HG02973 (cell line): ENCODE measurements around the gene IFITM1.
"Not testable (repeated sequence)": the region's sequence is repeated elsewhere in the genome, so short reads cannot be mapped to it uniquely, and the experiment has no call there.

Experiments used
- ATAC-seq: cut with Tn5 transposase; IDR thresholded peaks from one replicate; pipeline ENCODE4 v1.9.1; 2021; ENCODE audit warnings: moderate library complexity; ENCODE audit not compliant: unreplicated experiment

IFITM1 gene

DNA sequence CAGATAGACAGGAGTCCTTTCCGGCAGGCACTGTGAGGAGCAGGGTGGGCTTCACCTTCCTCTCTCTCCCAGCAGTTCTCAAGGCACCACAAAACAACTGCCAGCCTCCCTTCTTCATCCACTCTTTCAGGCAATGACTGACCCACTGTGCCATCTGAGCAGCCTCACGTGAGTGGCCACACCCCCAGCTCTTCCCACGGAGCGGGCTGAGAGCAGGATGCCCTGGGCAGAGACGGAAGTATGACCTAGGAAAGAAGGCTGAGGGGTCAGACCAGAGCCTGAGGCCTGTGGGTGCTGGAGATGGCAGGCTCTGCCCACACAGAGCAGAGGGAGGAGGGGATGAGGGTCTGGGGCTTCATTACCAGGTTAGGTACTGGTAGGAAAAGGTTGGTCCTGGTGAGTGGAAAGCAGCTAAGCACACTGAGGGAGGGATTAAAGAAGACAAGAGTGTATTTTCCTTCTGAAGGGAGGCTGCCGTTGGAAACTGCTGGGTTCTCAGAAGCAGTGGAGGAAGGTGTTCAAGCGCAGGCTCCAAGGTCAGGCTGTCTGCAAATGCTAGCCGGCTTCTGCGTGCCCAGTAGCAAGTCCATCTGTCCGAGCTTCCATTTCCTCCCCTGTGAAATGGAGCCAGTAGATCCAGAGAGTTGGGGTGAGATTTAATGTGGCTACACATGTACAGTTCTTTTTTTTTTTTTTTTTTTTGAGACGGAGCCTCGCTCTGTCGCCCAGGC, 31.0 kb upstream of the IFITM1 start:
- no peak for ATAC-seq

DNA sequence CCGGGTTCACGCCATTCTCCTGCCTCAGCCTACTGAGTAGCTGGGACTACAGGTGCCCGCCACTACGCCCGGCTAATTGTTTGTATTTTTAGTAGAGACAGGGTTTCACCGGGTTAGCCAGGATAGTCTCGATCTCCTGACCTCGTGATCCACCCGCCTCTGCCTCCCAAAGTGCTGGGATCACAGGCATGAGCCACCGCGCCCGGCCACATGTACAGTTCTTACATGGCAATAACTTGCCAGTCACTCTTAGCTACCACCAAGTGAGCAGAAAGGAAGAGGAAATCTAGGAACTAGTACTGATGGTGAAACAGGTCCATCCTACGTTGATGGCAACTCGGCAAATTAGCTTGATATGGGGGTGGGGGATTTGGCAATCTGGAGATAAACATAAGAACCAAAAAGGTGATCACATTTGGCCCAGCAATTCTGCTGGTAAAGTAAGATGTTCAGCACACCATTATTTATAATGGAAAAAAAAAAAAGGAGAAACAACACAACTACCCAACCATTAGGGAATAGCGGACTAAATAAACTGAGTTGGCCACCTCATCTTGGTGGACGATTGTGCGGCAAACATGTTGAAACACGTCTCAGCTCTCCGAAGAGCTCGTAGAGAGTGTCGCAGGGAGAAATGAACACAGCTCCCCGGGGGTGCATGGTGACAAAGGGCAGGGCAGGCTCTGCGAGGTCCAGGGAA, 30.3 kb upstream of the IFITM1 start:
- ATAC-seq, result no peak

DNA sequence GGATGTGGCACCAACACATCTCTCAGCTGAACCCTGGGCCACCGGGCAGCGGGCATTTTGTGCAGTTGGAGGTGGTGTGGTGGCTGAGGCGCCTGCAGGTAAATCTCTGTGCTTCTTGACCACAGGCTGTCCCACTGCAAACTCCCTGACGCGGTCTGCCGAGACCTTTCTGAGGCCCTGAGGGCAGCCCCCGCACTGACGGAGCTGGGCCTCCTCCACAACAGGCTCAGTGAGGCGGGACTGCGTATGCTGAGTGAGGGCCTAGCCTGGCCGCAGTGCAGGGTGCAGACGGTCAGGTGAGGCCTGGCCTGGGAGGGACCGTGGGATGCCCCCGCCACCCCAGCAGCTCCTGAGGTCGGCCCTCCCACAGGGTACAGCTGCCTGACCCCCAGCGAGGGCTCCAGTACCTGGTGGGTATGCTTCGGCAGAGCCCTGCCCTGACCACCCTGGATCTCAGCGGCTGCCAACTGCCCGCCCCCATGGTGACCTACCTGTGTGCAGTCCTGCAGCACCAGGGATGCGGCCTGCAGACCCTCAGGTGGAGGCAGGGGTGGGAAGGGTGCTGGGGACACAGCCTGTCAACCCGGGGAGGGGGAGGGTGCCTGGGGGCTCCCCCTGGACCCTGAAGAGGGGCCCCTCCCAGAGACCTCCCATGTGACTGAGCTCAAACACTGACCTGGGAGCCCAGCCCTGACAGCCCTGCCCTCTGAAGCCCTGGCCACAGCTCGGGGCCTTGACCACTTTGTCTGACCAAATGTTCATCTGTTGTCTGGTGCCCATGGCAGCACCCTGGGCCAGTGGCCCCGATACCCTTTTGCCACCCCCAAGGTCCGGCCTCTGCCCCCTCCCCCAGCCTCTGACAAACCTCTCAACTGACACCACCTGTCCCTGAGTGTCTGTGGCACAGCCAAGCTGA, 29.5 kb upstream of the IFITM1 start:
- no peak for ATAC-seq

DNA sequence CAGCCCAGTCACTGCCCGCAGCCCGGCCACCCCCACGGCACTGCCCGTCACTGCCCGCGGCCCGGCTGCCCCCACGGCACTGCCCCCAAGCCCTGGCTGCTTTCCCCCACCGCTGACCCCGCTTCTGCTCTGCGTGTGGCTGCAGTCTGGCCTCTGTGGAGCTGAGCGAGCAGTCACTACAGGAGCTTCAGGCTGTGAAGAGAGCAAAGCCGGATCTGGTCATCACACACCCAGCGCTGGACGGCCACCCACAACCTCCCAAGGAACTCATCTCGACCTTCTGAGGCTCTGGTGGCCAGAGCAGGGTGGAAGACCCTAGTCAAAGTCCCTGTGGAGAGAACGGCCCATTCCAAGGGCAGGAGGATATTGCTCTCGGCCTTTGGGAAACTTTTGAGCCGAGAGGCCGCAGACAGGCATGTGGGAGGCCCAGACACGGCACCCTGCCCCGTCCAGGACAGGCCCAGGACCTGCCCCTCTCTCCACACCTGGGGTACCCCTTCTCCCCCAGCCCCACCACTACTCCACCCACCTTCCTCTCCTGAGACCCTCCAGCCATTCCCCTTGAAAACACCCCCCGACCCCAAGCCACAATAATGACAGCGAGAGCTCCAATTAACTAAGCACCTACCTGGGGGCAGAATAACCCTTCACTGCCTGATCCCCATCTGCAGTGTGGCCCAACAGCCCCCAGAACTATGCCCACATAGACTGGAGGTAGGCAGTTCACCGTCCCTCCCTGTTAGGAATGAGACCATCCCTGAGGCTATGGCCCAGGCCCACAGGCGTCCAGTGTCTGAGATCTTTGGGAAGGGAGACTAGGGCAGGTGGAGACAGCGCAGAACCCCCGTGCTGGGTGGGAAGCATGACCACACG, 28.6 kb upstream of the IFITM1 start:
- ATAC-seq, result no peak

DNA sequence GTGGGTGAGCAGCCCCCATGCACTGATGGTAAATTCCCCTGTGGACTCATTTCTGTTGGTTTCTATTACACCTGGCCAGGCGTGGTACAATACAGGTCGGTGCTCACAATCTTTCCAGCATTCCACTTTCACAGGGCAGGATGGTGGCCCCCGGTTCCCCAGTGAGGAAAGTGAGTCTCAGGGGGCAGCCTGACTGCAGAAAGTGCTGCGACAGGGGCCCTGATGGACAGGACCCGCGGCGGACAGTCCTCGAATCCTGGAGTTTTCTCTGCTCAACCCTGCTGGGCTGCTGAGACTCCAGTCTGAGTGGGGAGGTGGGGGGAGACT, 28.0 kb upstream of the IFITM1 start:
- no peak for ATAC-seq

DNA sequence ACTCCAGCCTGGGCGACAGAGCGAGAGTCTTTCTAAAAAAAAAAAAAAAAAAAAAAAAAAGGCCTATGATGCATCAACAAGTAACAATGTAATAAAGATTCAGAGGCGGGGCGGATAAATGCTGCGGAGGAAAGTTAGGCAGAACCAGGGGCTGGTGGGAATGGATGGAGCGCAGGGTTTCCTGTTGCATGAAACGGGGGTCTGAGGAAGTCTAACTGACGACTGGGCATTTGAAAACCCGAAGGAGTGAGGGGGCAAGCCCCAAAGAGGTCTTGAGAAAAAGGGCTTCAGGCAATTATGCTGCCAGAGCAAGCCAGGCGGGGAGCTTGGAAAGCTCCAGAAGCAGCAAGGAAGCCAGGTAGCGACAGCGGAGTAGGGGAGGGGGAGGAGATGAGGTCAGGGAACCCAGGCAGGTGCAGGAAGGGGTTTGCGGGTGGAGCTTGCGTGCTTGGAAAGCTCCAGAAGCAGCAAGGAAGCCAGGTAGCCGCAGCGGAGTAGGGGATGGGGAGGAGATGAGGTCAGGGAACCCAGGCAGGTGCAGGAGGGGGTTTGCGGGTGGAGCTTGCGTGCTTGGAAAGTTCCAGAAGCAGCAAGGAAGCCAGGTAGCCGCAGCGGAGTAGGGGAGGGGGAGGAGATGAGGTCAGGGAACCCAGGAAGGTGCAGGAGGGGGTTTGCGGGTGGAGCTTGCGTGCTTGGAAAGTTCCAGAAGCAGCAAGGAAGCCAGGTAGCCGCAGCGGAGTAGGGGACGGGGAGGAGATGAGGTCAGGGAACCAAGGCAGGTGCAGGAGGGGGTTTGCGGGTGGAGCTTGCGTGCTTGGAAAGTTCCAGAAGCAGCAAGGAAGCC, 26.6 kb upstream of the IFITM1 start:
- not testable (repeated sequence) for ATAC-seq

DNA sequence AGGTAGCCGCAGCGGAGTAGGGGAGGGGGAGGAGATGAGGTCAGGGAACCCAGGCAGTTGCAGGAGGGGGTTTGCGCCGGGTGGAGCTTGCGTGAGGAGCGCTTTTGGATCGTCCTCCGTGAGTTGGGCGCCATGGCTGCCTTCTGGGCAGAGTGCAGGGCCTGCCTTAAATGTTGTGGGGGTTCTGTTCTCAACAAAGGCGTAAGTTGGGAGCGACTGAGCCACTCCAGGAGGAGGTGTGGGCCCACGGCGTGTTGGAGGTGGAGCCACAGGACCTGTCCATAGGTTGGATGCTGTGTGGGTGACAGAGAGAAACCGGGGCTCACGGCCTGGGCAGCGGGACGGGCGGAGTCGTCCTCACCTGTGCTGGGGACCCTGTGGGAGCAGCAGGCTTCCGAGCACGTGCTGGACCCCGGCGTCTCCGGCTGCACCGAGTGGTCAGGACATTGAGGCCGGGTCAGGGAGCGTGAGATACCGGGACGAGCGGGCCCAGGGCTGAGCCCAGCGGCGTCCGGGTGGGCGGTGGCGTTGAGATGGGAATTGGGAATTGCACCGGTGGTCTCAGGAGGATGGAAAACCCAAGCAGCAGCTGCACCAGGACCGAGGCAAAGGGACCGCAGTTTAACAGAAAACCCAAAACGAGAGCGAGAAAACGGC, 25.9 kb upstream of the IFITM1 start:
- no peak for ATAC-seq

DNA sequence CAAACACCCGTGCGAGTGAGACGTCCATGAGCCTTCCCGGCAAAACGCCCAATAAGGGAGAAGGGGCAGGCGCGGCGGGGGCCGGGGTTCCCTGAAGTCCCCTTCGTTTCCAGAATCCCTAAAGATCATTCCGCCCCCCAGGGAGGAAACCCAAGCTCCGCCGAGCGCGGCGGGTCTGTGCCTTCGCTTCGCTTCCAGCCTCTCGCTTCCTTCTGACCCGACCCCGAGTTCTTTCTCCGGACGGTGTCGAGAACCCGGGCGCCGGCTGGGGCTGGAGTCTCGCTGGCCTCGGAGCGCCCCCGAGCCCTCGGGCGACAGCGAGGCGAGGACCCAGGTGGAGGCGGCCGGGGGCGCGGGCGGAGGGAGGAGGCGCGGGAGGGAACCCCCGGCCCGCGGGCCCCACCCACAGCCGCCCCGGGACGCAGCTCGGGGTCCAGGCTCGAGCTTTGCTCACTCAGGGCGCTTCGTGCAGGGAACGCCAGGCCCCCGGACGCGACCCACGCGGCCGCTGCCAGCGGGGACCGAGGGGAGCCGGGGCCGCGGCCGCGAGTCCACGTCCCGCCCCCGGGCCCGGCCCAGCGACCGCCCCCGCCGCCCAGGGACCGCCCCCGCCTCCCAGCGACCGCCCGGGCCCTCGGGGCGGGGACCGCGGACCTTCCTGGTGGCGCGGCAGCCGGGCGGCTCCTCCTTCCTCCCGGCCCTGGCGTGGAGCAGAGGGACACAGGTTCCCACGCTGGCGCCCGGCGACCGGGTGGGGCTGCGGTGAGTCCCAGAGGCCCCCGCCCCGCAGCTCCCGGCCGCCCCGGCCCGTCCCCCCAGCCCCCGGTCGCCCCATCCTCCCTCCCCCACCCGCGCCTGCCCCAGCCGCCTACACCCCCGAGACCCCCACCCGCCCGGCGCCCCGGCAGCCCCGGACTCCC, 25.1 kb upstream of the IFITM1 start, which contains the start of gene PGGHG:
TSS of gene PGGHG (plus strand) at position 649 of the 920 bp plus-strand sequence. CDS start 691 bp downstream, outside the sequence.
- ATAC-seq, result no peak

DNA sequence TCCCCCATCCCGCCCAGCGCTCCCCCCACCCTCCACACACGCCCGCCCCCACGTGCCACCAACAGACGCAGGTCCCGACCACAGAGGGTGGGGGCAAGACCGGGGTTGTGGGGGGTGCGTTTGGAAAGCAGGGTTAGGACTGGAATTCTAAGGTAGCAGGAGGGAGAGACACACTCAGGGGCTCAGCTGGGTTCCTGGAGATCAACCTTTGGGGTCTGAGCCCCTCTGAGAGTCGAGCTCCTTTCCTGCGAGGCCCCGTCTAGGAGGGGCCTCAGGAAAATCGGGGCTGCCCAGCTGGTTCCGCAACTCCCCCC, 24.5 kb upstream of the IFITM1 start:
- ATAC-seq, result no peak

DNA sequence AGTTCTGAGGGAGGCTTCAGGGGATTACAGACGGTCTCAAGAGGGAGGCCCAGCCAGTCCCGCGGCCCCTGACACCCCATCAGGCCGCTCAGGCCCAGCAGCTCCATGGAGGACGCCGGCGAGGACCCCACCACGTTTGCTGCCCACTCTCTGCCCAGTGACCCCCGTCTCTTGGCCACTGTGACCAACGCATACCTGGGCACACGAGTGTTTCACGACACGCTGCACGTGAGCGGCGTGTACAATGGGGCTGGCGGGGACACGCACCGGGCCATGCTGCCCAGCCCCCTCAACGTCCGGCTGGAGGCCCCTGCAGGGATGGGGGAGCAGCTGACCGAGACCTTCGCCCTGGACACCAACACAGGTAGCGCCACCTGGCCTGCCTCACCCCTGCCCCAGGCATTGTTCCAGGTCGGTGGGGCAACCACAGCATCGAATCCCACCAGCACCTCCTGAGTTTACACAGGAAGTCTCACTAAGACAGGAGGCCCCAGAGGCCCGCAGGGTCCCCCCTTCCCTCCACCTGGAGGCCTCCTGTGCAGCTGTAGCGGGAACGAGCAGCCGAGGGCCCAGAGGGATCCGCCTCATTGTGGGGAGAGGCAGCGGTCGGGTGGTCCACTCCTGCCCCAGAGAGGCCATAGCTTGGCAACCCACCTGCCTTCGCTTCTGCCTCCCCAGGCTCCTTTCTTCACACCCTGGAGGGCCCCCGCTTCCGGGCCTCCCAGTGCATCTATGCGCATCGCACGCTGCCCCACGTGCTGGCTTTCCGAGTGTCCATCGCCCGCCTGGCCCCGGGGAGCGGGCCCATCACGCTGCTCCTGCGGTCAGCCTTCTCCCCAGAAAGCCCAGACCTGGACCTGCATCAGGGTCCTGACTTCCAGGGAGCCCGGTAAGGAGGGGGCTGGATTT, 23.9 kb upstream of the IFITM1 start:
- ATAC-seq, result no peak

DNA sequence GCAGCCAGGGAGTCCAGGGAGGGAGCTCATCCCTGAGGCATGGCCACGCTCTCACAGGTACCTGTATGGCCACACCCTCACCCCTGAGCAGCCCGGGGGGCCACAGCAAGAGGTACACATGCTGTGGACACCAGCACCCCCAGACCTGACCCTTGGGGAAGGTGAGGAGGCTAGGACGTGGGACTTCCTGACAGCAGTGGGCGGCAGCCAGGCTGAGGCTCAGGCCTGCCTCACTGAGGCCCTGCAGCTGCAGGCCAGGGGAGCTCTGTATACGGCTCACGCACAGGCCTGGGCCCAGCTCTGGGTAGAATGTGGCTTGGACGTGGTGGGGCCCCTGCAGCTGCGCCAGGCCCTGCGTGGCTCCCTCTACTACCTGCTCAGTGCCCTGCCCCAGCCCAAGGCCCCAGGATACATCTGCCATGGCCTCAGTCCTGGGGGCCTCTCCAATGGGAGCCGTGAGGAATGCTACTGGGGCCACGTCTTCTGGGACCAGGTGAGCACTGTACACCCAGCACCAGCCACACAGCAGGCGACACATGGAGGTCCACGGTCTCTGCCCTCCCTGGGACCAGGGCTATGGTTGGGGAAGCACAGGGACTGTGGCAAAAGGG, 23.1 kb upstream of the IFITM1 start:
- ATAC-seq, result no peak

DNA sequence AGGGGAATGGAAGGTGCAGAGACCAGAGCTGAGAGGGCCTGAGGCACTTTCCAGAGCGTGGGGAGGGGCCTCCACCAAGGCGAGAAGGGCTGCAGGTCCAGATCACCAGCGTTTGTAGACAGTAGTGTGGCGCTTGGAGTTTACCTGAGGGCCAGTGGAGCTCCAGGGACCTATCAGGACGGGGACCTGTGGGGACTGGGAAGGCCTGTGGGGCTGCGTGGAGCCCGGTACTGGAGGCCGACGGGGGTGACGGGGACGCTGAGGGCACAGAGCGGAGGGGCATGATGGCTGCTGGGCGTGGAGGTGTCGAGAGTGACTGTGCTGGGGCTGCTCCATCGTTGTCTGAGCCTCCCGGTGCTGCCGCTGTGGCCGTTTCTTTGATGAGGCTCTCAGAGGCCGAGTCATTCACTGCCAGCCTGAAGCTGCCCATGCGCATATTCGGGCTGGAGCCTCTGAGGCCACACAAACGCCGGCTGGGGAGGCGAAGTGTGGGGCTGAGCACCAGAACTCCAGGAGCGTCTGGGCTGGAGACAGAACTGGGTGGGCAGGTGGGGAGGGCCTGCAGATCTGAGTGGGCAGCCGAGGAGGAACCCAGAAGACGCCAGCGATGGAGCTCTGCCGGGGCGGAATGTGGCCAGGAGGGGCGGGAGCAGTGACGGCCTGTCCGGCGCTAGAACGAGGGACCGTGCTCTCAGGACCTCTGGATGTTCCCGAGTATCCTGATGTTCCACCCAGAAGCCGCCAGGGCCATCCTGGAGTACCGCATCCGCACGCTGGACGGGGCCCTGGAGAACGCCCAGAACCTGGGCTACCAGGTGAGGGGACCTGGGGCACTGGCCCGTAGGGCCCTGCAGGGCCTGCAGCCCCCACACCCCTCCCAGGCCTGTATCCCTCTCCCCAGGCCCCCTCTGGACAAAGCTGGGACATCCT, 22.3 kb upstream of the IFITM1 start:
- no peak for ATAC-seq

DNA sequence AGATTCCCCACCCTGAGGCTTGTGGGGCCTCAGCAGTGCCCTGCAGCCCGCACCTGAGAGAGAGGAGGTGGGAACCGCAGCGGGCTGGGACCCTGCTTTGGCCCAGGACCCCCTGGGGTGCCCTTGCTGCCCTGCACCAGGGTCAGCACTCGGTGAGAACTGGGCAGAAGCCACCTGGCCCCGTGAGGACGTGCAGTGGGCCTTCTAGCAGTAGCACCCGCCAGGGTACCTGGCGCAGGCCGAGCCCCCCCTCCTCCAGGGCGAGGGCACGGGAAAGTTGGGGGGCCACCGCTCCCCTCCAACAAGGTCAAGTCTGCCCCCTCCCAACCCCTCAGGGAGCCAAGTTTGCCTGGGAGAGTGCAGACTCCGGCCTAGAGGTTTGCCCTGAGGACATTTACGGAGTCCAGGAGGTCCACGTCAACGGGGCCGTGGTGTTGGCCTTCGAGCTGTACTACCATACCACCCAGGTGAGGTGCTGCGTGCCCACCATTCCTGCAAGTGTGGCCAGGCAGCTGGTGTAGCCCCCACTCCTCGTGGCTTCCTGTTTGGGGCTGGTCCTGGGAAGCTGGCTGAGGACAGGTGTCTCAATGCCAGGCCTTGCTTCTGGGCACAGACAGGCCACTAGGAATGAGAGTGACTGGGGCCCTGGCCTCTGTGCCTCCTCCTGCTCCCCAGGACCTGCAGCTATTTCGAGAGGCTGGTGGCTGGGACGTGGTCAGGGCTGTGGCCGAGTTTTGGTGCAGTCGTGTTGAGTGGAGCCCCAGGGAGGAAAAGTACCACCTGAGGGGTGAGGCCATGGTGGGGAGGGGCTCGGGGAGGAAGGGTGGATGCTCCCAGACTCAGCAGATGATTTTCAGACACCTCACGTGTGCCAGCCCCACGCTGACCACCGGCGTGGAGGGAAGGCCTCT, 21.4 kb upstream of the IFITM1 start:
- ATAC-seq, result no peak

DNA sequence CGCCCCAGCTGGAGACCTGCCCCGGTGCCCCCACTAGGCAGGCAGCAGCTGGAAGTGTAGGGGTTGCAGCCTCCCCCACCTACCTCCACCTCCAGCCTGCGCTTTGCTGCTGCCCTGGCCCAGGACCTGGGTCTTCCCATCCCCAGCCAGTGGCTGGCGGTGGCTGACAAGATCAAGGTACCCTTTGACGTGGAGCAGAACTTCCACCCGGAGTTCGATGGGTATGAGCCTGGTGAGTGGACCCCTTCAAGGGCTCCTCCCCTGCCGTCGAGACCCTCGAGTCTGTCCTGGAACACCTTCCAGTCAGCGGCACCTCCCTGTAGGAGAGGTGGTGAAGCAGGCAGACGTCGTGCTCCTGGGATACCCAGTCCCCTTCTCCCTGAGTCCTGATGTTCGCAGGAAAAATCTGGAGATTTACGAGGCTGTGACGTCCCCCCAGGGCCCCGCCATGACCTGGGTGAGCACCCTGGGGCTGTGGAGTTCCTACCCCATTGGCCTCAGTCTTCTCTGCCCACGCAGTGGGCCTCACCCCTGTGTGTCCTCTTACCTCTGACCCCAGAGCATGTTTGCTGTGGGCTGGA, 20.5 kb upstream of the IFITM1 start:
- ATAC-seq, result no peak
